ENCODE results near the gene CCL8.

The CCL8 gene

DNA sequence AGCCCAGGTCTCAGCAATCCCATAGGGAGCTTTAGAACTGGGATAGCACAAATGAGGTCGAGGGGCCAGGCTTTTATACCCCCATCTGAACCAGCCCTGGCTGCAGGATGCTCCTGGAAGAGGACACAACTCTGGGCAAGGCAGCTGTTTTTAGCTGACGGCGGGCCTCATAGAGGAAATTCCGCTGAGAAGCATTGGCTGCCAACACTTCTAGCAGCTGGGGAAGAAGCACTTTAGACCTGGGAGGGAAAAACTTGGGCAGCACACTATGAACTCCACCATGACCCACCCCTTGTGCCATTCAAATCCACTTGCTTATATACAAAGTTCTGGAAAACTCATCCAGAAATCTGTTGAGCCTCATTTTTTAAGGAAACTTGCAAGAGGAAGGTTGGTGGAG lies 28.6 kb upstream of the CCL8 start:
- no peak for TF ChIP-seq CTCF (IDR thresholded peaks at IDR 0.05)
- H3K4me3 ChIP-seq, result no peak overlapping the region
- H3K27ac ChIP-seq, result no peak overlapping the region
- DNase-seq (ENCODE audit: low spot score), result peak; percentile 24

GRCh38 chr17:34291721-34292348 lies 27.4 kb upstream of the CCL8 start:
- DNase-seq (ENCODE audit: low spot score), result peak; percentile 19
- TF ChIP-seq CTCF (IDR thresholded peaks at IDR 0.05), result no peak
- Histone ChIP-seq H3K27ac (no peak overlapping the region), H3K4me3 (no peak overlapping the region)

GRCh38 chr17:34299027-34299426 lies 20.2 kb upstream of the CCL8 start:
- DNase-seq (ENCODE audit: low spot score), result no peak
- H3K27ac ChIP-seq, result no peak overlapping the region
- no peak for TF ChIP-seq CTCF (IDR thresholded peaks at IDR 0.05)
- H3K4me3 ChIP-seq, result no peak overlapping the region

GRCh38 chr17:34299956-34300577 lies 19.2 kb upstream of the CCL8 start:
- H3K27ac ChIP-seq, result peak overlapping the region in 1 of 2 donors; percentile 11
- no peak for TF ChIP-seq CTCF (IDR thresholded peaks at IDR 0.05)
- peak; percentile 0 for DNase-seq (ENCODE audit: low spot score)
- no peak overlapping the region for H3K4me3 ChIP-seq

DNA sequence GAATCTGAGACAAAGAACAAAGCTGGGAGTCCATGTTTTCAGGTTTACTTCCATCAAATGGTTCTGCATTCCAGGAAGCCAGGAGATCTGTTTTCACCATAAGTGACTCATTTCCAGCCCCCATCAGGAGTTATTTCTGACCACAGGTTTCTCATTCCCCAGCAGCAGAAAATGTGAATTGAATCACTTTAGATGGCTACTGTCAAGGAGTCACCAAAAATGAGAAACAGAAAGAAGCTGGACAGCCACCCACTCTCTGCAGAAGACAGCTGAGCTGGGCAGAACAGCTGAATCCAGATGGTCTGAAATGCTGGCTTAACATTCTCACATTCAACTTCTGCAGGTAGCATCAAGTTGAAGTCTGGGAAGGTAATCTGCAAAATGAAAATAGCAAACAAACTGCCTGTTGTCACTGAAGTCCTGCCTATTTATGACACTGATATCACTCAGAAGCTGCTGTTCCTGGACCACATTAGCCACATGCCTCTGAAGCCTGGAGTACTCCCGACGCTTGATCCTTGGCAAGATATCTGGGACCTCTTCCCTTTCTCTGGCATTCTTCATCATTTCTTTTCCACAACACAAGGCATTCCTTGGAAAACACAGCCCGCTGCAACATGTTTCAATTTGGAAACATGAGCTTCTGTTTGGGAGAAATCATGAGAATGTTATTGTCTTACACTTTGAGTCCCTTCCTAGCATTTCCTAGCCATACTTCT lies 18.4 kb upstream of the CCL8 start:
- H3K4me3 ChIP-seq, result no peak overlapping the region
- peak; percentile 55 for DNase-seq (ENCODE audit: low spot score)
- H3K27ac ChIP-seq, result no peak overlapping the region
- no peak for TF ChIP-seq CTCF (IDR thresholded peaks at IDR 0.05)

- TF ChIP-seq CTCF (IDR thresholded peaks at IDR 0.05), result no peak
- DNase-seq (ENCODE audit: low spot score), result peak; percentile 14
- no peak overlapping the region for H3K4me3 ChIP-seq
- no peak overlapping the region for H3K27ac ChIP-seq
Measured at GRCh38 chr17:34301986-34302385, 17.2 kb upstream of the CCL8 start.
